Activated CD8-positive, alpha-beta T cell treated with anti-CD3 and anti-CD28 coated beads for 36 hours (primary cell): ENCODE data around the gene SLC26A4. TPM values are rescaled to one million over a fixed set of nuclear protein-coding genes. Genes with fewer than 3 reads are reported as not detected.
A peak's percentile ranks its signal among the peaks of the same experiment; 100 is the strongest.

Experiments
- ATAC-seq: fragments of 200-7000 bp; cut with Tn5 transposase; one replicate; pipeline ENCODE4 v1.10.0; 2021; ENCODE audit warnings: mild to moderate bottlenecking, moderate library complexity
- CTCF ChIA-PET: fragments of 350-600 bp; sonication (Branson Sonifier 250); formaldehyde crosslinking; loops from one replicate; lab custom pipeline; 2021; ENCODE audit warnings: antibody characterized with exemption; lab: Charles Lee
- POLR2A ChIA-PET: fragments of 350-600 bp; sonication (Branson Sonifier 250); formaldehyde crosslinking; loops from one replicate; lab custom pipeline; 2021; ENCODE audit warnings: antibody characterized with exemption; lab: Charles Lee
- DNase-seq: peaks from one replicate; pipeline ENCODE4 v3.0.0-alpha.2; 2020
- H3K27ac Mint-ChIP-seq: one replicate; pipeline ENCODE4 v1.8.0; 2021; ENCODE audit warnings: mild to moderate bottlenecking, mixed read lengths
- H3K27me3 Mint-ChIP-seq: one replicate; pipeline ENCODE4 v1.8.0; 2021; ENCODE audit warnings: mixed read lengths
- H3K36me3 Mint-ChIP-seq: one replicate; pipeline ENCODE4 v1.8.0; 2021; ENCODE audit warnings: low read depth, mixed read lengths
- H3K4me1 Mint-ChIP-seq: one replicate; pipeline ENCODE4 v1.8.0; 2021; ENCODE audit warnings: low read depth, mixed read lengths
- H3K4me3 Mint-ChIP-seq: one replicate; pipeline ENCODE4 v1.8.0; 2021; ENCODE audit warnings: mild to moderate bottlenecking, moderate library complexity, mixed read lengths
- H3K9me3 Mint-ChIP-seq: one replicate; pipeline ENCODE4 v1.8.0; 2021; ENCODE audit warnings: mixed read lengths
- CTCF ChIP-seq: fragments of 200-600 bp; IDR thresholded peaks from one replicate; pipeline ENCODE4 v1.8.0; 2022; ENCODE audit warnings: antibody characterized with exemption, mild to moderate bottlenecking
- intact Hi-C: fragments of 100-400 bp; cut with micrococcal nuclease; formaldehyde crosslinking; loops from one replicate; pipeline ENCODE4 v1.10.0; 2022
- total RNA-seq, 2 experiments: library from RNA; stranded (reverse); gene quantifications; one replicate each; pipeline ENCODE4 v1.2.3, GENCODE V29; 2021

Gene SLC26A4
- total RNA-seq, 2 experiments from 2014 or later, result 1.0 to 2.0 TPM

- CTCF ChIA-PET, result no interaction called here
- DNase-seq (no peak), ATAC-seq (no peak)
- Mint-ChIP-seq H3K27me3 (peaks cover 10% of the 10 kb centered on the region), H3K4me1 (peaks cover 4% of the 10 kb centered on the region), H3K27ac (no peak overlapping the region), H3K4me3 (no peak overlapping the region), H3K36me3 (no peaks in the 10 kb centered on the region), H3K9me3 (no peaks in the 10 kb centered on the region)
- intact Hi-C loops, result no loop called here
- POLR2A ChIA-PET, result no interaction called here
- TF ChIP-seq CTCF, result no peak
Measured at GRCh38 chr7:107672183-107672582, 11.6 kb downstream of the SLC26A4 start.

GRCh38 chr7:107676249-107676648 is 15.6 kb downstream of the SLC26A4 start:
- H3K27me3 Mint-ChIP-seq, result peaks cover 4% of the 10 kb centered on the region
- no peaks in the 10 kb centered on the region for H3K9me3 Mint-ChIP-seq
- POLR2A ChIA-PET, result no interaction called here
- H3K27ac Mint-ChIP-seq, result no peak overlapping the region
- CTCF ChIA-PET, result no interaction called here
- peaks cover 11% of the 10 kb centered on the region for H3K4me1 Mint-ChIP-seq
- no peak for DNase-seq
- no peak for ATAC-seq
- intact Hi-C loops, result no loop called here
- no peak for TF ChIP-seq CTCF
- H3K4me3 Mint-ChIP-seq, result no peak overlapping the region
- H3K36me3 Mint-ChIP-seq, result no peaks in the 10 kb centered on the region

- DNase-seq, result no peak
- no peak for TF ChIP-seq CTCF
- Mint-ChIP-seq H3K36me3 (no peaks in the 10 kb centered on the region), H3K4me3 (no peak overlapping the region), H3K27ac (no peak overlapping the region), H3K4me1 (peaks cover 11% of the 10 kb centered on the region), H3K9me3 (no peaks in the 10 kb centered on the region), H3K27me3 (peaks cover 1% of the 10 kb centered on the region)
- ChIA-PET CTCF (interaction anchor here (1.0 kb wide), 1 partner anchor 11 kb away, joined by 3 read pairs; no protein-coding TSS in a partner anchor), POLR2A (no interaction called here)
- intact Hi-C loops, result no loop called here
- peak; percentile 49 for ATAC-seq
Measured at GRCh38 chr7:107678110-107678753, 17.6 kb downstream of the SLC26A4 start.

- H3K27ac Mint-ChIP-seq, result no peak overlapping the region
- no peak for ATAC-seq
- ChIA-PET CTCF (interaction anchor here (0.8 to 1.5 kb wide), 3 partner anchors 13 to 46 kb away, joined by 3 read pairs; no protein-coding TSS in a partner anchor), POLR2A (interaction anchor here (1.1 kb wide), 2 partner anchors 19 to 21 kb away, joined by 3 read pairs; no protein-coding TSS in a partner anchor)
- peaks cover 11% of the 10 kb centered on the region for H3K4me1 Mint-ChIP-seq
- H3K4me3 Mint-ChIP-seq, result no peak overlapping the region
- H3K27me3 Mint-ChIP-seq, result peaks cover 1% of the 10 kb centered on the region
- intact Hi-C loops, result no loop called here
- H3K9me3 Mint-ChIP-seq, result no peaks in the 10 kb centered on the region
- TF ChIP-seq CTCF, result no peak
- no peaks in the 10 kb centered on the region for H3K36me3 Mint-ChIP-seq
- no peak for DNase-seq
Measured at GRCh38 chr7:107680478-107680877, 19.9 kb downstream of the SLC26A4 start.

- CTCF ChIA-PET, result no interaction called here
- Mint-ChIP-seq H3K9me3 (no peaks in the 10 kb centered on the region), H3K27me3 (peaks cover 1% of the 10 kb centered on the region), H3K36me3 (no peaks in the 10 kb centered on the region), H3K27ac (no peak overlapping the region), H3K4me3 (no peak overlapping the region), H3K4me1 (peaks cover 11% of the 10 kb centered on the region)
- POLR2A ChIA-PET, result no interaction called here
- no peak for ATAC-seq
- DNase-seq, result no peak
- TF ChIP-seq CTCF, result no peak
- intact Hi-C loops, result no loop called here
Measured at GRCh38 chr7:107682886-107683285, 22.3 kb downstream of the SLC26A4 start.
